NCI-H146 treated with DMSO at 0.1 percent for 48 hours (cell line): ENCODE results near the gene OR8J1.
"Not testable (repeated sequence)": the region's sequence is repeated elsewhere in the genome, so short reads cannot be mapped to it uniquely, and the experiment has no call there.

Source experiments
- DNase-seq: peaks from one replicate; lab custom pipeline; 2025; ENCODE audit not compliant: unreplicated experiment; lab: John Stamatoyannopoulos, UW

Gene OR8J1, protein sequence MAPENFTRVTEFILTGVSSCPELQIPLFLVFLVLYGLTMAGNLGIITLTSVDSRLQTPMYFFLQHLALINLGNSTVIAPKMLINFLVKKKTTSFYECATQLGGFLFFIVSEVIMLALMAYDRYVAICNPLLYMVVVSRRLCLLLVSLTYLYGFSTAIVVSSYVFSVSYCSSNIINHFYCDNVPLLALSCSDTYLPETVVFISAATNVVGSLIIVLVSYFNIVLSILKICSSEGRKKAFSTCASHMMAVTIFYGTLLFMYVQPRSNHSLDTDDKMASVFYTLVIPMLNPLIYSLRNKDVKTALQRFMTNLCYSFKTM

DNA sequence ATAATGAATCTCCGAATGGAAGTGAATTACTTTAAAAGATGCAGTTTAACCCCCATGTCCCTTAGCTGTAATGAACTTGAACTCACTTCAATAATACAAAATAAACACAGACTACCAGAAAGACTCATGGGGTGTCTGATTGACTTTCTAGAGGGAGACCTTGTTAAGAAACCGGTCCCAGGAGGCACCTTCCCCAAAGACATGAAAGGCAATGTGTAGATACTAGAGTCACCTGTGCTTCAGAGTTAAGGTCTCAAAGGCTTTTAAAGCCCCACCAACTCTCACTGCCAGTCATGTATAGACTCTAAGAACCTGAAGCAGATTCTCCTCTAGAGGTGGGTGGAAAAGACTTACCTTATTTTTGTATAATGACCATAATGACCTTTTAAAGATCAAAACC, at the start of gene OR8J1:
TSS of gene OR8J1 (plus strand) at position 301 of the 400 bp plus-strand sequence. CDS start 5,956 bp downstream, outside the sequence.
- DNase-seq = no peak

DNA sequence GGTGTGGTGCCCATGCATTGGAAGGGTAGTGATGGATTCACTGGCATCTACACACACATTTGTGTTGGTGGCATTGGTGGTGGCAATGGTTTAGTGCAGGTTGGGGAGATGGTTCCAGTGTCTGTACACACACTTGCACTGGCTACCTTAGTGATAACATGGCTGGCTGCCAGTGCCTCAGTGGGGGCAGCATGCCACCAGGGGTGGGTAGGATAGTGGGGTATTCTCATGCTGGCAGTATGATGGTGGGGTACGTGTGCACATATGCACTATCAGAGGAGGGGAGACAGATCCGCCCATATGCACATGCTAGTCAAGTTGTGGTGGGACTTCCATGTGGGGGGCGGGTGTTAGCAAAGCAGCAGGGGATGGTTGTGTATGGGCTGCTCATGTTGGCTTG, 46.3 kb upstream of the OR8J1 start:
- no peak for DNase-seq

DNA sequence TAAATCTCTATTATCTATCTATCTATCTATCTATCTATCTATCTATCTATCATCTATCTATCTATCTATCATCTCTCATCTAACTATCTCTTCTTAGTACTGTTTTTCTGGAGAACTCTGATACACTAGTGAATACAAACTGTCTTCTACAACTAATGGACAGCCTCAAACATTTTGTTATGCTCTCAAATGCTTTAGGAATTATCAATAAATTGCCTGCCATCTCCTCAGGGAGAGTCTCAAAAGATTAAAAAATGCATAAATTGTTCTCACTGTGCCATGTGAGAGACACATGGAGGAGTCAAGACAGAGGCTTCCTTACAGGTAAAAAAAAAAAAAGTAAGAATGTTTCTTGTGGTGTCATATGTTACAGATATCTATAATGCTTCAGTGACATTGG, 39.2 kb upstream of the OR8J1 start, which contains the start of gene OR8K3:
TSS of gene OR8K3 (plus strand) at position 301 of the 400 bp plus-strand sequence. CDS start 3,163 bp downstream, outside the sequence.
- no peak for DNase-seq

DNA sequence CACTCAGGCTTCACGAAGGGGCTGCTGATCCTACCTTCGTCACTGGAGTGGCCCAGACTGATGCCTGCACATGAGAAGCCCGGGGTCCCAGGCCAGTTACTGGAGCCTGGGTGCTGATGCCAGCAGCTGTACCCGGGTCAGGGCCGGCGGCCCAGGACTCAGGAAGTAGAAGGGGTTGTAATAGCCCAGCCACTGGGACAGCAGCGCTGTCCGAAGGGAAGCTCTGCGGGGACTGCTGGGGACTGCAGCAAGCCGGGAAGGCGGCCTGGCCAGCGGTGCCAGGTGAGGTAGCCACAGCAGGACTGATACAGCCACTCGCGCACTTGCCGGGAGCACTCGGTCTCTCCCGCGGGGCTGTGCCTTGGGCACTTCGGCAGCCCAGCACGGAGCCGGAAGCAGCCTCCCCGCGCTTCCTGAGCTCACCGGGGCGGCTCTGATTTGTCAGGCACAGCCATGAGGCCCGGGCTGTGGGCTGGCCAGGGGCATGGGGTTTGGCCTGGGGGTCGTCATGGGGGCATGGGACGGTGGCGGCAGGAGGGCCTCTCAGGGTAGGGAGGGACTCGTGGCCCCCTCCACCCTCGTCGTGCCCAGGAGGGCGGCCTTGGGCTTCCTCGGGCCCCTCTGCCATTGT, 22.1 kb upstream of the OR8J1 start:
- no peak for DNase-seq

DNA sequence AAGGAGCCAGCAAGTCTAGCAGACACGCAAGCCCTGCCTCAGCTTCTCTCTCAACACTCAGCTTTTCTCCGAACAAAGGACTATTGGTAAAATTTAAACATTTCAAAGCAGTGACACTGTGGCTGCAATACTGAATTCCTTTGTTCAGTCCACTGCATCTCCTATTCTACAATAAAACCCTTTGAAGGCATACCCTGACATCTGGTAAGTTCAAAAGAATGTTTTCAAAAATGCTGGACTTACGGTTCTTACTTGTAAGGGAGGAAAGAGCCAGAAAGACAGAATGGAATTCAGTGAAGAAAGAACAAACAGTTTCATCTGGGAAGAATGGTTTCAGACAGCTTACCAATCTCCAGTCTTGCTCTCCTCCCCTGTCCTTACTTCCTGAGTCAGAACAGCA, 20.9 kb upstream of the OR8J1 start:
- DNase-seq = no peak

DNA sequence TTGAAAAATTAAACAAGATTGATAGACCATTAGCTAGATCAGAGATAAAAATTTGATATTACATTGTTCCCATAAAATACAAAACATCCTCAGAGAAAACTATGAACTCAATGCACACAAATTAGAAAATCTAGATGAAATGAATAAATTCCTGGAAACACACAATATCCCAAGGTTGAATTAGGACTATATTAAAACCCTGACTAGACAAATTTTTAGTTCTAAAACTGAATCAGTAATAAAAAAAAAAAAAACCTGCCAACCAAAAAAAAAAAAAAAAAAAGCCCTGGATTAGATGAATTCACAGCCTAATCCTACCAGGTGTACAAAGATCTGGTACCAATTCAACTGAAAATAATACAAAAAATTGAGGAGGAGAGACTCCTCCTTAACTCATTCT, 13.8 kb upstream of the OR8J1 start:
- DNase-seq = no peak

DNA sequence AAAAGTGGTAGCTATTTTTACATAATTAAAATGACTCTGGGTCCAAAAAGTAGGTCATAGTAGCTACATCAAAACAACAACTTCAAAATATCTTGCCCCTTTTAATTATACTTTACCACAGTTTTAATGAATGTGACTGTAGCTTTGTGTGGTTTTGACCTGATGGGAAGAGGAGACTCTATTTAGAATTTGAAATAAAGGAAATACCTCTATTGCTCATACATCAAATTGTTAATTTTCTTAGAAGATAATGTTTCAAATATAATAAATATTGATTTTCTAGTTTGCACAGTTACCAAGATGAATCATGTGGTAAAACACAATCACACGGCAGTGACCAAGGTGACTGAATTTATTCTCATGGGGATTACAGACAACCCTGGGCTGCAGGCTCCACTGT, 8.4 kb upstream of the OR8J1 start, which contains the start of gene OR8K1:
TSS of gene OR8K1 (plus strand) at position 301 of the 400 bp plus-strand sequence. CDS start at position 301, 0 bp downstream.
- no peak for DNase-seq

DNA sequence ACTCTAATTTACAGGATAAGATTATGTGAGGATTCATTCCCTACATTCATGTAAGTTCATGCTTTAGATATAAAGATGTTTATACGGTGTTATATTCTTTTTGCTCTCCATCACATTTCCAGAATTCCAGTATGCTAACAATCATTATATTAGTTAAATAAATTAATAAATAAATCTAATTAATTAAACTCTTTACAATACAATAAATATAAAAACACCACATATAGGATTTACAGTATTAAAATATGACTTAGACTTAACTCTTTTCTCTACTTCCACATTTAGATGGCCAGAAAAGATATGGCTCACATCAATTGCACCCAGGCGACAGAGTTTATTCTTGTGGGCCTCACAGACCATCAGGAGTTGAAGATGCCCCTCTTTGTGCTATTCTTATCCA, 21.2 kb downstream of the OR8J1 start, which contains the start of gene OR8U1:
TSS of gene OR8U1 (plus strand) at position 301 of the 400 bp plus-strand sequence. CDS start at position 301, 0 bp downstream.
- DNase-seq = no peak

DNA sequence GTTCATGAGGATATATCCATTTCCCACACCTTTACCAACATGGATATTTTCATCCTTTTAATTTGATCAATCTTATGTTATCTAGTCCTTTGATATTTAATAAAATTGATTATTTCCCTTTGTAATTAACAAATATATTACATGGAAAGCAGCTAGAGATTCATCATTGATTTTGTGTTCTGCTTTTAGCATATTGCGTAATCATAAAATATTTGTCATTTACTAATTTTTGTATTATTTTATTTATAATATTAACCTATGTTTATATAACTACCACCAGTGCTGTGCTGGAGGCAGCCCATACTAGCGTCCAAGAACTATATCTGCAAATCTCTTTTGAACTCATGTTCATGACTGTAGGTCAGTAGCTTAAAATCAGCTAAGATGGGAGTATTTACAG, 26.0 kb downstream of the OR8J1 start:
- no peak for DNase-seq

DNA sequence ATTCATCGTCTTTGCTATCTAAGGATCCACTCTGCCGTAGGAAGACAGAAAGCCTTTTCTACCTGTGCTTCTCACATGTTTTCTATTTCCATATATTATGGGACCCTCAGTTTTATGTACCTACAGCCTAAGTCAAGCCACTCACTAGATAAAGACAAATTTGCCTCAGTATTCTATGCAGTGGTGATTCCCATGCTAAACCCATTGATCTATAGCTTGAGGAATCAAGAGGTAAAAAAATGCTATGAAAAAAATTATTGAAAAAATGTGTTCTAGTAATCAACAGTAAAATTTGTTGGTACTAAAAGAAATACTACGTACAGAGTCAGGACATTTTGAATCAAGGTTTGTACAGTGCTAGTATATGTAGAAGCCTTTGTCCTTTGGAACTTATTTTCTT, 40.3 kb downstream of the OR8J1 start:
- no peak for DNase-seq

DNA sequence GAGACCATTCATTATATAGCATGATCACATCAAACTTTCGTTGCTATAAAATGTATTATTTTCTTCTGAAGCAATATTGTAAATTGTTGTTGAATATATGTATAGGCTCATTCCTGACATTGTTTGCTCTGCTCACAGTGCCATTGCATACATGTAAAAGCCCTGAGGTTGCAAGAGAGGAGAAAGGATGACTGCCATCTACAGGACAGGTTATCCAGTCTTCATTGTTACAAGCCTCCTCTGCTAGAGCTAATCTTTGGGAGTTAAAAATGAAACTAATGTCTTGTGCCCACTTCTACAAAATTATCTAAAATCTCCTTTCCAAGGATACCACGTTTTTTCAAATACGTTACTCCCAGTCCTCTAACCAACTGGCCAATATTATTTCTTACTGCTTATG, 42.0 kb downstream of the OR8J1 start:
- DNase-seq = no peak

DNA sequence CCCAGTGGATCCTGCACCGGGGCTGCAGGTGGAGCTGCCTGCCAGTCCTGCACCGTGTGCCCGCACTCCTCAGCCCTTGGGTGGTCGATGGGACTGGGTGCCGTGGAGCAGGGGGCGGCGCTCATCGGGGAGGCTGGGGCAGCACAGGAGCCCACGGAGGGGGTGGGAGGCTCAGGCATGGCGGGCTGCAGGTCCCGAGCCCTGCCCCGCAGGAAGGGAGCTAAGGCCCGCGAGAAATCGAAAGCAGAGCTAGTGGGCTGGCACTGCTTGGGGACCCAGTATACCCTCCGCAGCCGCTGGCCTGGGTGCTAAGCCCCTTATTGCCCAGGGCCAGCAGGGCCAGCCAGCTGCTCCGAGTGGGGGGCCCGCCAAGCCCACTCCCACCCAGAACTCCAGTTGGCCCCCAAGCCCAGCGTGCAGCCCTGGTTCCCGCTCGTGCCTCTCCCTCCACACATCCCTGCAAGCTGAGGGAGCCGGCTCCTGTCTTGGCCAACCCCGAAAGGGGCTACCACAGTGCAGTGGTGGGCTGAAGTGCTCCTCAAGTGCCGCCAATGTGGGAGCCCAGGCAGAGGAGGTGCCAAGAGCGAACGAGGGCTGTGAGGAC, 47.9 kb downstream of the OR8J1 start:
- not testable (repeated sequence) for DNase-seq

DNA sequence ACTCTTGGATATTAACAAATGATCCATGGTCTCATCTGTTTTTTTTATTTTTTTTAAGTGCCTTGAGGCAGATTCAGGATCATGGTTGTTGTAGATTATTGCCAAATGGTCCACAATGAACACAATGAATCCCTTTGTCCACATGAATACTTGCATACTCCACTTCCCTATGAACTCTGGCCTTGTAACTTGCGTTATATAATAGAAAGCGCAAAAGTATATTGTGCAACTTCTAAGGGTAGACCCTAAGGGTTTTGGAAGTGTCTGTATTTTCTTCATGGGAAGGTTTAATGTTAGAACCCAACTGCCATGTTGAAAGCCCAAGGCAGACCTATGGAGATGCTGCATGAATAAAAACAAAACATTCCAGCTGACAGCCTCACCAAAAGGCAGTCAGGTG, 50.3 kb downstream of the OR8J1 start:
- DNase-seq = no peak

DNA sequence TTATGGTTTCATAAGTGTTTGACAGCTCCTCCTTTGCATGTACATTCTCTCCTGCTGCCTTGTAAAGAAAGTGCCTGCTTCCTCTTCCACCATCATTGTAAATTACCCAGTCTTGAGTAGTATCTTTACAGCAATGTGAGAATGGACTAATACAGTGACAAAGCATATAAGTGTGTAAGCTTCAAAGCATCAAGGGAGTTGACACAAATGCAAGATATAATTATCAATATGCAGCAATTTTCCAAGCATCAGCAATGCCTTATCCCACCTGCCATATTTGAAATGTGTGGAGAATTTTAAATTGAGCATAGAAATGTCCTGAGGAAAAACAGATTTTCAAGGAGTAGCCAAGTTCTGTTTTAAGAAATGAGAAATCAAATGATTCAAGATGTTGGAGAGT, 56.7 kb downstream of the OR8J1 start:
- DNase-seq = no peak
